HG03342 (cell line): Measurements from ENCODE around the gene TREH.
"Not testable (repeated sequence)": the region's sequence is repeated elsewhere in the genome, so short reads cannot be mapped to it uniquely, and the experiment has no call there.

Experiments used
- ATAC-seq: cut with Tn5 transposase; IDR thresholded peaks from one replicate; pipeline ENCODE4 v1.9.1; 2021; ENCODE audit warnings: mild to moderate bottlenecking, moderate library complexity; ENCODE audit not compliant: unreplicated experiment

TREH gene

DNA sequence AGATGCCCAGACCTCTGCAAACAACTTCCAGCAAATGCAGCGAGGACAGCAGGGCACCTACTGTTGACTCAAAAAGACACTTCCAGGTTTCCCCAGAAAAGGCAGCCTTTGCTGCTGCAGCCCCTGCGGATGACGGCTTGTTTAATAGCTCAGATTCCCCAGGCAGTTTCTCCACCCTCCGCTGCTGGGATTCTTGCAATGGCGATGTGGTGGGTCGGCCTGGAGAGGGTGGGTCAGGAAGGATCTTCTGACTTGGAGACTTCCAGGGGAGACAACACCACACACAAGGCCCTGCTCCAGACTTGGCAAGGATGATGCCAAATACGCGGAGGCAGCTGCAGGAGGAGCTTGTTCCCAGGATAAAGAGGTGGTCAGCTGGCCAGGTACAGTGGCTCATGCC lies 17.9 kb upstream of the TREH start:
- no peak for ATAC-seq

DNA sequence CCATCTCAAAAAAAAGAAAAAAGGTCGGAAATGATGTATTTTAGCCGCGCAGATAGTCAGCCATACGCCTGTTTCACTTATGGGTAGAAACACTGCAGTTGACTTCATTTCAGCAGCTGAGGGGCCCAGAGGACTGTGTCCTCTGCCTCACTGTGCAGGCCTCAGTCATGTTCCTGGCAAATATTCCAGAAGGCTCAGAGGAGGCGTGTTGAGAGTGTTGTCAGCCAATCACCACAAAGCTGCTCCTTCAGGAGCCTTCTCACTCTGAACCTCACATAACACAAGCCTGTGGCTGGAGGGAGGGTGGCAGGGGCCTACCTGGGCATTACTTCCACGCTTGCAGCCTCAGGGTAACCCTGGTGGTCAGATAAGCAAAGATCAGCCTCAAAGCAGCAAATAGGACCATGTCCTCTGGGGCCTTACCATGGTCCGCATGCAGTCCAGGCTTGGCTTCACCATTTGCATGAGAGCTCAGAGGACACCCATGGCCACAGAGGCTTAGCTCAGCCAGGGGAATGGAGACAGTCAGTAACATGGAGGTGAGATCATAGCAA lies 17.3 kb upstream of the TREH start:
- ATAC-seq, result no peak

DNA sequence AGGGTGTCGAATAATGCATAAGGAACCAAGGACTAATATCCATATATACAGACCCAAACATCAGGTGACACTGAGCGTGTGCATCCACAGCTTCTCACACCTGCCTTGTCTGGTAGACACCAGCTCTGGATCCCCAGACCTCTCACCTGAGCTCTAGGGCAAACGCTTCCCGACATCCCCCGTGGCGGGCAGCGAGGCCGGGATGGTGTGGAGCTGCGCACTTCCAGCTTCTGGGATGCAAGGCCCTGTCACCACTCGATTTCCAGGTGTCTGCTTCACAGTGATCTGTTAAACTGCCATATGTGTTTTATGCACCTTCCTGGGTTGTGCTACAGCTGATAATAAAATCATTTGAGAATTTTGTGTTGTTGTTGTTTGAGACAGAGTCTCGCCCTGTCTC lies 15.3 kb upstream of the TREH start:
- ATAC-seq, result no peak

DNA sequence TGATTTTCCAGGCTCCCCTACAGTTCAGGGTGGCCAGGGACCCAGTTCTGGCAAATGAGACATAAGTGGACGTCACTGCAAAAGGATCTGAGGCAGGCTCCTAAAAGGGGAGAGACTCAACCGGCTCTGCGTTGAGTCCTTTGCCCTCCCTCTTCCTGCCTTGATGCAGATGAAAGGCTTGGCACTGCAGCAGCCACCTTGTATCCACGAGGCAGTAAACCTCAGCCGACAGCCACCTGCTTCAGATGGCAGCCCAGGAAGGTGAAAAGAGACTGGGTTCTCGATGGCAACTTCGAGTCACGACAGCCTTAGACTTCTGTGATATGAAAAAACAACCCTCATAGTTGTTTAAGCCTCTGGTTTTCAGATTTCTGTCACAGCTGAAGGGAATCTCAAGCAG lies 14.7 kb upstream of the TREH start:
- no peak for ATAC-seq

DNA sequence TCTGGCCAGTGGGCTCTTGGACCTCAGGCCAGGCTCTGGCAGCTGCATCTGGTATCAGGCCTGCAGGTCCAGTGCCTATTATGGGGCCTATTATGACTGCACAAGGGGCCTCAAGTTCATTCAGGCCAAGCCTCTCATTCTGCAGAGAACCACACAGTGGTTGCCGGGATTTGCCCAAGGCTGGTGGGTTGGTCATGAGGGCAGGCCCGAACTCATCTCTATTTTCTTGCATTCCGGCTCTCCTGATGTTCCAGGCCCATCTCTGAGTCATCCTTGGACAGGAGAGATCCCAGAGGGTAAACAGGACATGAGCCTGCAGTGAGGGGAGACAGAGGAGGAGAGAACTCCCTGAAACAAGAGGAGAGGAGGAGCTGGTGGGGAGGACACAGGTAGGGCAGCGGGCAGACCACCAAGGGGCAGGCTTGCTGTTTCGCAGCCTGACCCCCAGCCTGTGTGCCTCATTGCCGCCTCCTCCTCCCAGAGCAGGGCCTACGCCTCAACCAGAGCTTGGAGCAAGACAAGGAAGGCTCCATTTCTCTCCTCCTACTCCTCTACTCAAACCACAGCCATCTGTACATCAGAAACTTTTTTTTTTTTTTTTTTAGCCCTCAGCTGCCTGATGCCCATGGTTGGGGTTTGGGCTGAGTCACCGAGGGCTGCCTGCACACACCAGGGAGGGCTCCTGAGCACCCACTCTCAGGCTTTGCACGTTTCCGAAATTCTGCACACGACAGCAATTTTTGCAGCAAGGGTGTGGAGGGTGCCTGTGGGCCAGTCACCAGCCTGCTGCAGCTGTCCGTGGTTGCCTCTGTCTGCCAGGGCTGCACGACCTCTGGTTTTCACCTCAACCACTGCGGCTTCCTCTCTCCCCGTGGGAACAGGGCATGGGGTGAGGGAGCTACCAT lies 12.7 kb upstream of the TREH start:
- ATAC-seq, result no peak

DNA sequence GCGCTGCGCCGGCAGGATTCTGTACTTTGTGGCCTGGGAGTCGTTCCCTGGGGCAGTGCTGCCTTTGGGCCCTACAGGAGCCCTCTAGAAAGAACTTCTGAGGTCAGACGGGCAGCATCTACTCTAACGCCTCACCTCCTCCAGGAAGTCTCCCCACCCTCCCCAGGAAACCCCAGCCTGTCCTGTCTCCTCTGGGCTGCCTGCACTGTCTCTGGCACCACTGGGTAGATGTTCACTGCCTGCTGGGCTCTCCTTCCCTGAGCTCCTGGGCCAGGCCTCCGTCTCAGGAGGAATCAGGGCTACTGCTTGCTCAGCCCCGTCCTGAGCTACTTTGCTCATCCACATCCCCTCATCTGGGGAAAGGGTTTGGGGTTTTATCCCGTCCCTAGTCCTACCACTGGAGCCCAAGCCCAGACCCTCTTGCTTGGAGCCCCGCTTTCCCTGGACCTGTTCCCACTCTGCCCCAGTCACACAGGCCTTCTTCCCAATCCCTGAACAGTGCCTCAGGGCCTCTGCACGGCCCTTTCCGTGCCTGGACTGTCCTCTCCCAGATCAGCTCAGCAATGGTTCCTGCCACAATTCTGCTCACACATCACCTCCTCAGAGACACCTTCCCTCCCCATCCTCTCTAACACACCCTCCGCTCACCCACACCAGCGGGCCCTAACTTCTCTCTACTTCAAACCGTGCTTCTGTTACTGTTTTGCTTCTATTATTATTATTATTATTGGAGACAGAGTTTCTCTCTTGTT lies 11.3 kb upstream of the TREH start:
- ATAC-seq, result no peak

DNA sequence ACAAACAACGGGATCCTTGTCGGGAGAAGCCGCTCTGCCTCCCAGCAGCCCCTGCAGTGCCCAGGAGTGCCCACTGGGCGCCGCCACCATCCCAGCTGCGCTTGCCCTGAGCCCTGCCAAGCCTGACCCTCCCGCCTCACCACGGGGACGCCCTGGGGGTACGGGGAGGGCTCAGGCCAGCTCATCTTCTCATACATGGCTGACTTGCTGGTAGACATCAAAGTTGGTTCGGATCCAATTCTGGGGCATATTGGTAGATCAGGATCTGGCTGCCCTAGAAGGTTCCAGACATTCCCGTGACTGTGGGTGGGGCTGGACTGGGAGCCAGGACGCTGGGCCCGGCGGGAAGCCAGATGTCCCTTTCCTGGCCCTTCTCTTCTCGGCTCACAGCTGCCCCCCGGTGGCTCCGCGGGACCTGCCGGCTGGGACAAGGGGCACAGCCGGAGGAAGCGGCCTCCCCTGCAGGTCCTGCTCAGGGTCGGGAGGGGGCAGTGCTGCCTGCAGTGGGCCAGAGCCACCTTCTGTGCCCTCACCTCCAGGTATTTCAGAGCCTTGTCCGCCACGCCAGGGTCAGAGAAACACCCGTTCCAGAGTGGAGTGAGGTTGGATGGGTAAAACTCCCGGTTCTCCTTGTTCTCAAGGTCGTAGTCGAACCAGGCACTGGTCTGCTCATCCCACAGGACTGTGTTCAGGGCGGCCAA lies 10.6 kb upstream of the TREH start:
- ATAC-seq, result peak; percentile 86

DNA sequence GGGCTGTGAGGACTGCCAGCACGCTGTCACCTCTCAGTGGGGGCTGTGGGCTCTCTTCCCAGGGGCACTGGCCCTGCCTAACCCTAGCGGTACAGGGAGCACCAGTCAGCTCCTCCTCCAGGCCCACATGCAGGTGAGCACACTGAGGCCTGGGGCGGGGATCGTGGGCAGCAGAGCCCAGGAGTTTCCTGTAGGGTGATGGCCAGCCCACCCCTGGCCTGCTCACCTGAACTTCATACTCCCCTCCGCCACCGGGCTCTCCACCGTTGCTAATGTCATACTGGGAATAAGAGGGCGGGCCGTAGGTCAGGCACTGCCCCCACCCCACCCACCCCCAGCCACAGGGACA lies 10.0 kb upstream of the TREH start:
- no peak for ATAC-seq

DNA sequence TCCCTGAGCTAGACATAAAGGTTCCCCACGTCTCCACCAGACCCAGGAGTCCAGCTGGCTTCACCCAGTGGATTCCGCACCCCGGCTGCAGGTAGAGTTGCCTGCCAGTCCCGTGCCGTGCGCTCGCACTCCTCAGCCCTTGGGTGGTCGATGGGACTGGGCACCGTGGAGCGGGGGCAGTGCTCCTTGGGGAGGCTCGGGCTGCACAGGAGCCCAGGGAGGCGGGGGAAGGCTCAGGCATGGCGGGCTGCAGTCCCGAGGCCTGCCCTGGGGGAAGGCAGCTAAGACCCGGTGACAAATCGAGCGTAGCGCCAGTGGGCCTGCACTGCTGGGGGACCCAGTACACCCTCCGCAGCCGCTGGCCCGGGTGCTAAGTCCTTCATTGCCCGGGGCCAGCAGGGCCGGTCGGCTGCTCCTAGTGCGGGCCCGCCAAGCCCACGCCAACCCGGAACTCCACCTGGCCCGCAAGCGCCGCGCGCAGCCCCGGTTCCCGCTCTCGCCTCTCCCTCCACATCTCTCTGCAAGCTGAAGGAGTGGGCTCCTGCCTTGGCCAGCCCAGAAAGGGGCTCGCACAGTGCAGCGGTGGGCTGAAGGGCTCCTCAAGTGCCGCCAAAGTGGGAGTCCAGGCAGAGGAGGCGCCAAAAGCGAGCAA lies 9.5 kb upstream of the TREH start:
- no peak for ATAC-seq

DNA sequence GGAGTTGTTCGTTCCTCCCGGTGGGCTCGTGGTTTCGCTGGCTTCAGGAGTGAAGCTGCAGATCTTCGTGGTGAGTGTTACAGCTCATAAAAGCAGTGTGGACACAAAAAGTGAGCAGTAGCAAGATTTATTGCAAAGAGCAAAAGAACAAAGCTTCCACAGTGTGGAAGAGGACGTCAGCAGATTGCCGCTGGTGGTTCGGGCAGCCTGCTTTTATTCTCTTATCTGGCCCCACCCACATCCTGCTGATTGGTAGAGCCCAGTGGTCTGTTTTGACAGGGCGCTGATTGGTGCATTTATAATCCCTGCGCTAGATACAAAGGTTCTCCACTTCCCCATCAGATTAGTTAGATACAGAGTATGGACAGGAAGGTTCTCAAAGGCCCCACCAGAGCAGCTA lies 8.9 kb upstream of the TREH start:
- ATAC-seq, result not testable (repeated sequence)

DNA sequence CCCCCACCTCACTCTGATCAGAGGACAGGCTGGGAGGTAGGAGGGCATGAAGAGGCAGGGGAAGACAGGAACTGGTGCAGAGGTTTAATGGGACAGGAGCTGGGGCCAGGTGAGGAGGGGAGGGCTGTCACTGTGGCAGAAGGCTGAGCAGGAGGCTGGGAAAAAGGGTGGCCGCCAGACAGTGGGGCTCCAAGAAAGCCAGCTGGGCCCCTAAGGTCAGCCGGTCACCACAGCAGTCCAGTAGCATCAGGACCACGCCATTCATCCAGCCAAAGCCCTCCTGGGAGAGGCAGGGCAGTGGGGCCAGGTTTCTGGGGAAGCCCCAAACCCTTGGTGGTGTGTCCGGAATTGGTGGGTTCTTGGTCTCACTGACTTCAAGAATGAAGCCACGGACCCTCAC lies 8.5 kb upstream of the TREH start:
- ATAC-seq, result no peak

DNA sequence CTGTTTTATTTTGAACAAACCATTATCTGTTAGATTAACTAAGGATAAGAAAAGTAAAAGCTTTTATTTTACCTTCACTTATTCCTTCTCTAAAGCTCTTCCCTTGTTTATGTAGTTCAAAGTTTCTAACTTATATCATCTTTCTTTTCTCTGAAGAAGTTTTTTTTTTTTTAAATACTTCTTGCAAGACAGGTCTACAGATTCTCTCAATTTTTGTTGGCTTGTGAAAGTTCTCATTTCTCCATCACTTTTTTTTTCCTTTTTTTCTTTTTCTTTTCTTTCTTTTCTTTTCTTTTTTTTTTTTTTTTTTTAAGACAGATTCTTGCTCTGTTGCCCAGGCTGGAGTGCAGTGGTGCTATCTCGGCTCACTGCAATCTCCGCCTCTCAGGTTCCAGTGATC lies 4.7 kb upstream of the TREH start:
- no peak for ATAC-seq

DNA sequence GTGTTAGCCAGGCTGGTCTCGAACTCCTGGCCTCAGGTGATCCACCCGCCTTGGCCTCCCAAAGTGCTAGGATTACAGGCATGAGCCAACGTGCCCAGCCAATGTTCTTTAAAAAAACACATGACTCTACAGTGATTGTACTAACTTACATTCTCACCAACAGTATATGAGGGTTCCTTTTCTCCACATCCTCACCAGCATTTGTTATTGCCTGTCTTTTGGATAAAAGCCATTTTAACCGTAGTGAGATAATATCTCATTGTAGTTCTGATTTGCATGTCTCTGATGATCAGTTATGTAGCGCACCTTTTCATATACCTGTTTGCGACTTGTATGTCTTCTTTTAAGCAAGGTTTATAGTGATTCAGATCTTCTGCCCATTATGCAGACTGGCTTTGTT lies 3.5 kb upstream of the TREH start:
- ATAC-seq, result not testable (repeated sequence)

DNA sequence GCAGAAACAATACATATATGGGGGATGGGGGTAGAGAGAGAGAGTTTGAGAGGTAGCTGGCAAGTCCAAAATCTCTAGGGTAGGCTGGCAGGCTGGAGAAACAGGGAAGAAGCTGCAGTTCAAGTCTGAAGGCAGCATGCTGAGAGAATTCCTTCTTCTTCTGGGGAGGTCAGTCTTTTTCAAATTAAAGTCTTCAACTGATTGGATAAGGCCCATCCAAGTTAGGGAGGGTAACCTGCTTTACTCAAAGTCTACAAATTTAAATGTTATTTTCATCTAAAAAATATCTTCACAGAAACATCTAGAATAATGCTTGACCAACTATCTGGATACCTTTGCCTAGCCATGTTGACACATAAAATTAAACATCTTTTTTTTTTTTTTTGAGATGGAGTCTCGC lies 2.9 kb upstream of the TREH start:
- no peak for ATAC-seq

DNA sequence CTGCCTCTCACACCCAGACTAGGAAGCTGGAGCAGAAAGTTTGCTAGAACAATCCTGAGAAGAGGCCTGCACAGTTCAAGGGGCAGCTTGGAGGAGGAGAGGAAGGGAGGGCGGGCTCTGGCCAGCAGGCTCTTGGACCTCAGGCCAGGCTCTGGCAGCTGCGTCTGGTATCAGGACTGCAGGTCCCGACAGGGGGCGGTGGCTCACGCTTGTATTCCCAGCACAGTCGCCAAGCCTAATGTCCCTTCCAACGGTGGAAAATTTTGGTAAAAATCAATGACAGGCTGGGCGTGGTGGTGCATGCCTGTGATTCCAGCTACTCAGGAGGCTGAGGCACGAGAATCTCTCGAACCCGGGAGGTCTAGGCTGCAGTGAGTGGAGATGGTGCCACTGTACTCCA lies 542 bp downstream of the TREH start:
- ATAC-seq, result not testable (repeated sequence)

DNA sequence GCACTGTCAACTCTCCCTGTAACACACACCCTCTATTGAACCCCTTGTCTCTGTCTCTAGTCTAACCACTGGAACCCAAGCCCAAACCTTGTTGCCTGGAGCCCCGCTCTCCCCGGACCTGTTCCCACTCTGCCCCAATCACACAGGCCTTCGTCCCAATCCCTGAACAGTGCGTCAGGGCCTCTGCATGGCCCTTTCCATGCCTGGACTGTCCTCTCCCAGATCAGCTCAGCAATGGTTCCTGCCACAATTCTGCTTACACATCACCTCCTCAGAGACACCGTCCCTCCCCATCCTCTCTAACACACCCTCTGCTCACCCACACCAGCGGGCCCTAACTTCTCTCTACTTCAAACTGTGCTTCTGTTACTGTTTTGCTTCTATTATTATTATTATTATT lies 1.5 kb downstream of the TREH start:
- no peak for ATAC-seq

DNA sequence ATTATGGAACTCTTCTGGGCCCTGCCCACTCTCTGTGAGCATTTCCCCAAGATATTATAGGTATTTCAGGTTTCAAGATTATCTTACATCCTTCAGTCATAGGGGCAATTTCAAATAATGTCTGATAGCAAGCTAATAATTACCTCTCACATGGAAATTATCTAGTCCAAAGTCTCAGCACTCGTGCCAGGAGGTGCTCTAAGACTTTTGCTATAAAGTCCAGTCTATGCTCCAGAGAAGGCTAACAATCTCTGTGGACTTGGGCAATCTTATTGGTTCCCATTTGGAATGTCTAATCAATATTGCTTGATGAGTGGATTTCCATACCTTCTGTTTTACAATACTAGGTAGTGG lies 5.4 kb downstream of the TREH start:
- no peak for ATAC-seq

DNA sequence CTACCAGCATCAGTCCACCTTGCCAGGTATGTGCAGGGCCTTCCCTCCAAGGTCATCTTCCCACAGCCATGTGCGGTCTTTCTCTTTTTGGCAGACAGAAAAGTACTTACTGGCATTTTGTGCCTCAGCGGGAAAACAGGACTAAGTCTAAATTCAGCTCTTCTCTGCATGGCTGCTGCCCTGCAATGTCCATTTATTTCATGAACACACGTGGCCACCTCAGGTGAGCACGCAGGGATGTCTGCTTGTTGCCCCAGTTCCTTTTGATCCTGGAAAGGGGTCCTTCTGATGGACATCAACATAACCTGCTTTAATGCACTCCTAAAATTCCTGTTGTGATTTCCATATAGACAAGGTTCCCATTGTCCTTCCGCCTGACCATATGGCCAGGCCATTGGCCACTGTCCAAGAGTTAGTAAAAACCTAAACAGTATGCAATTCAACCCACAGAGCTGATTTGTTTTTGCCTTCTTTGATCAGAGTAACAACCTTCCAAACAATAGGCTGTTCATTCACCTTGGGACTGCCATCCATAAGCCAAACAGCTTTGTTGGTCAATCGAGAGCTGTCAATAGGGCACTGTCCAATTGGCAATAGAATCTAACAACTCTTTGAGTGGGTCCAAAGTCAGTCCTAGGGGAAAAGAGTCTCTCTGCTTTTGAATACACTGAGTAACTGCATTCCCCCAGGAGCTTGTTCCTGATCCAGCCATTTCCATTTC lies 5.9 kb downstream of the TREH start:
- ATAC-seq, result no peak

DNA sequence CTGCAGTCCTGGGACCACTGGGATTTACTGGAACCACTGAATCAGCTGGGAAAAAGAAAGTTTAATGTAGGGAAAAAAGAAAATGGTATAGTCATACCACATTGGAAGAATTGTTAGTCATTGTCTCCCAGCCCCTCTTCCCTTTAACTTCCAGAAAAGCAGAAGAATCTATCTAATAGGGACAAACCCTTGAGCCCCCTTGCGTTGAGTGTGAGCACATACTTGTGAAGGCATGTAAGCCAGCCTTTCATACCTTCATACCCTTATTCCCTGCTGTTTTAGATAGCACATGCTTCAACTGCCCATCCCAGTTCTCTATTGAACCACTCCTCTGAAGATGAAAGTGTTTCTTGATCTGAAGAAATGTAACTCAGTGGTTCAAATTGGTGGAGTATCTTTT lies 6.6 kb downstream of the TREH start:
- no peak for ATAC-seq

DNA sequence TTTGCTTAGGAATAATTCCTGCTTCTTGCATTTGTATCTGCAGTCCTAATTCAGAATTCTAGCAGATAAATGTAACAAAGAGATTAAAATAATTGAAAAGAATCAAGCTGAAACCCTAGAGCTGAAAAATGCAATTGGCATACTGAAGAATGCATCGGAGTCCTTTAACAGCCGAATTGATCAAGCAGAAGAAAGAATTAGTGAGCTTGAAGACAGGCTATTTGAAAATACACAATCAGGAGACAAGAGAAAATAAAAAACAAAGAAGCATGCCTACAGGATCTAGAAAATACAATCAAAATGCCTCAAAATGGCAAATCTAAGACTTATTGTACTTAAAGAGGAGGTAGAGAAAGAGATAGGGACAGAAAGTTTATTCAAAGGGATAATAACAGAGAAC lies 8.2 kb downstream of the TREH start:
- no peak for ATAC-seq
